Breast epithelium (tissue), 4 donors: ENCODE data around the gene ATP13A1. TPM values are rescaled to one million over a fixed set of nuclear protein-coding genes. Genes with fewer than 3 reads are reported as not detected.

Experiments
- DNase-seq, 2 donors: peaks; one replicate each; pipeline ENCODE4 v3.0.0-alpha.2; 2019; ENCODE audit warnings: low spot score in 2 of 2
- H3K27ac ChIP-seq, 2 donors: fragments of 200-600 bp; sonication (generic) in 1 of 2; one replicate each; pipeline ENCODE4 v1.5.1; 2016 to 2019; ENCODE audit warnings: mild to moderate bottlenecking in 1 of 2
- H3K27me3 ChIP-seq, 2 donors: fragments of 200-600 bp; sonication (generic) in 1 of 2; one replicate each; pipeline versions ENCODE4 v1.5.1 to v1.6.0; 2017 to 2019; ENCODE audit warnings: control low read depth in 1 of 2, mild to moderate bottlenecking in 1 of 2
- H3K36me3 ChIP-seq: fragments of 200-600 bp; one replicate; pipeline ENCODE4 v1.5.1; 2019
- H3K4me1 ChIP-seq, 2 donors: fragments of 200-600 bp; sonication (generic); one replicate each; pipeline ENCODE4 v1.5.1; 2016 to 2019; ENCODE audit warnings: control low read depth in 1 of 2
- H3K4me3 ChIP-seq, 3 donors: fragments of 200-600 bp; sonication (generic); 1 replicate in 2 of 3; 2 replicates in 1 of 3; pipeline ENCODE4 v1.5.1; 2016 to 2019; ENCODE audit warnings: mild to moderate bottlenecking in 3 of 3, moderate library complexity in 2 of 3
- H3K9me3 ChIP-seq, 2 donors: fragments of 200-600 bp; sonication (generic) in 1 of 2; one replicate each; pipeline ENCODE4 v1.5.1; 2016 to 2019; ENCODE audit warnings: control low read depth in 1 of 2
- POLR2A ChIP-seq: fragments of 450-650 bp; IDR thresholded peaks from one replicate; pipeline ENCODE4 v1.6.1; 2016; ENCODE audit warnings: antibody characterized with exemption, mild to moderate bottlenecking, moderate library complexity
- POLR2AphosphoS5 ChIP-seq, 3 donors: sonication (generic); formaldehyde crosslinking; IDR thresholded peaks; one replicate each; pipeline ENCODE4 v1.6.1; 2017; ENCODE audit warnings: antibody characterized with exemption in 3 of 3
- intact Hi-C: fragments of 100-400 bp; cut with DNase I; formaldehyde crosslinking; loops from one replicate; pipeline ENCODE4 v1.15.1; 2023; ENCODE audit warnings: low total_unique reads
- total RNA-seq, 3 donors: library from RNA; depleted of rRNA; stranded (reverse); fragments of >200 nt; gene quantifications; one replicate each; pipeline ENCODE4 v1.1.0, GENCODE V29; 2016
- TF ChIP-seq, protein P1 (sequence below), 3 donors: fragments of 450-650 bp; IDR thresholded peaks; one replicate each; pipeline ENCODE4 v1.5.1; 2016 to 2017; ENCODE audit warnings: antibody characterized with exemption in 3 of 3, mild to moderate bottlenecking in 3 of 3, moderate library complexity in 3 of 3

The ATP13A1 gene
- total RNA-seq, 3 donors from 2014 or later = 155 to 222 (median 189) TPM

DNA sequence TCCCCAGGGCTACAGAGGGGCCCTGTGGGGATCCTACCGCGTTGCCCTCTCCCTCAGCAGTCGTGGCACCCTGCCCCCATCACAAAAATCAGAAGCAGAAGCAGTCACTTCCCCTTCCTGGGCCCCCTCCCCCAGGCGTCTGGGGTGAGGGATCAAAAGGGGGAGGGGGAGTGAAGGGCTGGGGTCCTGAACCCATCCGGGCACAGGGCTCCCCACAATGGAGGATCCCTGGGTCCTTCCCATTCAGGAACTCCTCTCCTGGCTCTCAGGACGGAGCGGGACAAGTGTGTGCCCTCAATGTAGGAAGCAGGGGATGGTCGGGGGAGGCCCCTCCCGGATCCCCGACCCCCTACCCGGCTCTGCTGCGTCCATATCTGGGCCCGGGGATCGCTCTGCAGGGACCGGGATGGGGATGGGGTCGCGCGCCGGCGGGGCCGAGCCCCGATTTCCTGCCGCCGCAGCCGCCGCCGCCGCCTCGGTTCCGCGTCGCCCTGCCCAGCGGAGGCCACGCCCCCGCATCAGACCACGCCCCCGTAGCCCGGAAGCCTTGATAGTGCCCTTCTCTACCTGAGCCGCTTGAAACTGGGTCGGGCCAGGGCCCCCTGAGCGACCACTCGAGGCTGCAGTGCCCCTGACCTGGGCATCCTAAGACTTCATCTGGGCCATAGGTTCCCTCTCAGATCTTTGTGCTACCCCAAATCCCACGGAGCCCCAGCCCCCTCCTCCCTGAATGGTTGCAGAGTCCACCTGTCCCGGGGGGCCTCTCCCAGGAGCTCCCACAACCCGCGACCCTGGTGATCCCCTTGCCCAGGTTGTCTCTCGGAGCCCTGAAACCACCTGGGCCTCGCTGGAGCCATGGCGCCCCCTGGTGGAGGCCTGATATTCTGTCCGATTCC, 20.1 kb downstream of the ATP13A1 start, which contains the start of gene GMIP:
Gene GMIP (minus strand): TSS at position 500 of the 896 bp plus-strand sequence. CDS start 128 bp downstream, at position 372.
- Histone ChIP-seq H3K27me3 (no peaks in the 10 kb centered on the region), H3K9me3 (no peaks in the 10 kb centered on the region), H3K27ac (peak within 1 kb of the TSS; percentile 63 to 80), H3K4me1 (no peaks in the 10 kb centered on the region), H3K36me3 (peaks cover 10% of the 10 kb centered on the region), H3K4me3 (peak within 1 kb of the TSS; percentile 68 to 85 (median 78))
- DNase-seq = peak; percentile 64 to 75
- intact Hi-C loops = no loop called here
- TF ChIP-seq POLR2A (no peak), POLR2AphosphoS5 (IDR thresholded peaks at IDR 0.05) (no peak)
- TF ChIP-seq, protein P1, sequence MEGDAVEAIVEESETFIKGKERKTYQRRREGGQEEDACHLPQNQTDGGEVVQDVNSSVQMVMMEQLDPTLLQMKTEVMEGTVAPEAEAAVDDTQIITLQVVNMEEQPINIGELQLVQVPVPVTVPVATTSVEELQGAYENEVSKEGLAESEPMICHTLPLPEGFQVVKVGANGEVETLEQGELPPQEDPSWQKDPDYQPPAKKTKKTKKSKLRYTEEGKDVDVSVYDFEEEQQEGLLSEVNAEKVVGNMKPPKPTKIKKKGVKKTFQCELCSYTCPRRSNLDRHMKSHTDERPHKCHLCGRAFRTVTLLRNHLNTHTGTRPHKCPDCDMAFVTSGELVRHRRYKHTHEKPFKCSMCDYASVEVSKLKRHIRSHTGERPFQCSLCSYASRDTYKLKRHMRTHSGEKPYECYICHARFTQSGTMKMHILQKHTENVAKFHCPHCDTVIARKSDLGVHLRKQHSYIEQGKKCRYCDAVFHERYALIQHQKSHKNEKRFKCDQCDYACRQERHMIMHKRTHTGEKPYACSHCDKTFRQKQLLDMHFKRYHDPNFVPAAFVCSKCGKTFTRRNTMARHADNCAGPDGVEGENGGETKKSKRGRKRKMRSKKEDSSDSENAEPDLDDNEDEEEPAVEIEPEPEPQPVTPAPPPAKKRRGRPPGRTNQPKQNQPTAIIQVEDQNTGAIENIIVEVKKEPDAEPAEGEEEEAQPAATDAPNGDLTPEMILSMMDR (IDR thresholded peaks at IDR 0.05) = peak; percentile 76 to 89 (median 88)

DNA sequence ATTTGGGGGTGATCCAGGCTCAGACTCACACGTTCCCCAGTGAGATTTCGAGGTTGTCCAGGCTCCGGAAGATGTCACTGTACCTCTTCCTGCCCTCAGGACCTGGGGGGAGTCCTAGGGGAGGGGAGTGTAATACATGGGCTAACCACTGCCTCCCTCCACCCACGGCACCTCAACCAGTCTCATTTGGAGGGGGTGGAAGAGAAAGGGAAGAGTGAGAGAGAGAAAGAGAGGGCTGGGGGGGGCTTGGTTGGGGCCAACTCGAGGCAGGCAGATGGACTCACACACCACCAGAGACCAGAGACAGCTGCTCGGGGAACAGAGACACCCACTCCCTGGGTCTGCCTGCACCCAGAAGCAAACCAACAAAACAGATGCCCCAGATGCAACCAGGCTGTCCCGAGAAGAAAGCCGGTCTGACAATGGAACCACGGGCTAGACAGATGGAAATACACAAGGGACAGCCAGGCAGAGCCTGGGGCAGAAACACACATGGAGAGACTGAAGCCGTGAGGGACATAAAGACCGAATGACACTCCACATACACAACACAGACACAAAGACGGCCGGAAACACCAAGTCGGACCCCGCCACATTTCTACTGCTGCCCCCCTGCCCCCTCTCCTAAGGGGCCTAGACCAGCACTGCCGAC, 20.8 kb downstream of the ATP13A1 start:
- H3K4me1 ChIP-seq = no peaks in the 10 kb centered on the region
- intact Hi-C loops = no loop called here
- H3K27ac ChIP-seq = peak overlapping the region; percentile 63 to 80
- H3K27me3 ChIP-seq = no peaks in the 10 kb centered on the region
- no peaks in the 10 kb centered on the region for H3K9me3 ChIP-seq
- TF ChIP-seq, protein P1 (IDR thresholded peaks at IDR 0.05) = no peak
- TF ChIP-seq POLR2A (no peak), POLR2AphosphoS5 (IDR thresholded peaks at IDR 0.05) (no peak)
- H3K36me3 ChIP-seq = peaks cover 10% of the 10 kb centered on the region
- peak overlapping the region; percentile 68 to 85 (median 78) for H3K4me3 ChIP-seq
- no peak for DNase-seq

GRCh38 chr19:19637523-19638251, 25.8 kb downstream of the ATP13A1 start:
- Histone ChIP-seq H3K4me1 (no peaks in the 10 kb centered on the region), H3K27ac (no peak overlapping the region), H3K36me3 (no peaks in the 10 kb centered on the region), H3K9me3 (no peaks in the 10 kb centered on the region), H3K27me3 (no peaks in the 10 kb centered on the region), H3K4me3 (no peak overlapping the region)
- intact Hi-C loops = no loop called here
- TF ChIP-seq POLR2AphosphoS5 (IDR thresholded peaks at IDR 0.05) (no peak), POLR2A (no peak)
- TF ChIP-seq, protein P1 (IDR thresholded peaks at IDR 0.05) = no peak
- no peak for DNase-seq

DNA sequence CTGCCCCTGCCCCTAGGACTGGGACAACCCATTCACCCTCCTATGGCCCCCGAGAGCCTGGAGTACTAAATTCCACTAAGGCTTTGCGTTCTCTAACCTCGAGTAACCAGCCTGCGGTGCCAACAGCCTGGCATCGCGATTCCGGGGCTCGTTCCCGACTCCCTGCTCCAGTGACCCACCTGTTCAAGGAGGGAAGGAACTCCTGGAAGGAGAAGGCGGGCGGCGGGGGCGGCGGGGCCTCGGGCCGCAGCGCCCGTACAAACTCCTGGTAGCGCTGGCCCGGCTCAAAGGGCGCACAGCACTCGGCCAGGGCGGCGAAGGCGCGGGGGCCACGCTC, 26.3 kb downstream of the ATP13A1 start:
- H3K27me3 ChIP-seq = no peaks in the 10 kb centered on the region
- TF ChIP-seq POLR2A (no peak), POLR2AphosphoS5 (IDR thresholded peaks at IDR 0.05) (no peak)
- TF ChIP-seq, protein P1 (IDR thresholded peaks at IDR 0.05) = no peak
- H3K9me3 ChIP-seq = no peaks in the 10 kb centered on the region
- H3K4me1 ChIP-seq = no peaks in the 10 kb centered on the region
- H3K27ac ChIP-seq = no peak overlapping the region
- no peaks in the 10 kb centered on the region for H3K36me3 ChIP-seq
- DNase-seq = no peak
- intact Hi-C loops = no loop called here
- H3K4me3 ChIP-seq = no peak overlapping the region
